ENCODE data around the gene ATAD3B. TPM values are rescaled to one million over a fixed set of nuclear protein-coding genes. Genes with fewer than 3 reads are reported as not detected.

The ATAD3B gene
- total RNA-seq, 1 donor from 2014 or later, result 31.4 TPM

DNA sequence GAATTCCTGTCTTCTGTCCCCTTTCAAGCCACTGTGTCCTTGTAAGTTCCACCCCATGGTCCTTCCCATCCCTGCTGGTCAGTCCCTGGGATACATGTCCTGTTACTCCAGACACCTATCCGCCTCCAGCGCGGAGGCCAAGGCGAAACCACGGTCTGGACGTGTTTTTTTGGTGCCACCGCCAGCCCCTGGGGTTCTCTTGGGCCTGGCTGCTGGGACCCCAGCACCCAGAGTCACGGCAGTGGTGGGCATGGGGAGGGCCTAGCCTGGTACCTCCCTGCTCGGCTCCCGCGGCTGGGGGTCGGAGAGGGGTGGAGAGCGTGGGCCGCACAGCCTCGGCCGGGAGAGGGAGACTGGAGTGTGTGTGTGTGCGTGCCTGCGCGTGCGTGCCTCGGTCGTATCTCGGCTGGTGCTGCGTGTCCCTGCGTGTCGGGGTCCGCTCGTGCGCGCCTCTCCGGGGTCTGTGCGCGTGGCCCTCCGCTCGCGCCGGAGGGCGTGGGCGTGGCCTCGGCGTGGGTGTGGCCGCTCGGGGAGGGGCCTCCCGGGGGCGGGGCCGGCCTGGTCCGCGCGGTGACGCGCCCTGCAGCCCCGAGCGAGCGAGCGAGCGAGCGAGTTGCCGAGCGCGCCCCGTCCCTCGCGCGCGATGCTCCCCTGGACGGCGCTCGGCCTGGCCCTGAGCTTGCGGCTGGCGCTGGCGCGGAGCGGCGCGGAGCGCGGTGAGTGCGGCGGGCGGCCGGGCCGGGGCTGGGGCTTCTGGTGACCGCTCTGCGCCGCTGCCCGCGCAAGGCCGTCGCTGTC lies 36.3 kb upstream of the ATAD3B start, which contains the start of gene VWA1:
VWA1 (plus strand) TSS at position 585 of the 798 bp plus-strand sequence; CDS start at position 644, 59 bp downstream.
- TF ChIP-seq, protein P1, sequence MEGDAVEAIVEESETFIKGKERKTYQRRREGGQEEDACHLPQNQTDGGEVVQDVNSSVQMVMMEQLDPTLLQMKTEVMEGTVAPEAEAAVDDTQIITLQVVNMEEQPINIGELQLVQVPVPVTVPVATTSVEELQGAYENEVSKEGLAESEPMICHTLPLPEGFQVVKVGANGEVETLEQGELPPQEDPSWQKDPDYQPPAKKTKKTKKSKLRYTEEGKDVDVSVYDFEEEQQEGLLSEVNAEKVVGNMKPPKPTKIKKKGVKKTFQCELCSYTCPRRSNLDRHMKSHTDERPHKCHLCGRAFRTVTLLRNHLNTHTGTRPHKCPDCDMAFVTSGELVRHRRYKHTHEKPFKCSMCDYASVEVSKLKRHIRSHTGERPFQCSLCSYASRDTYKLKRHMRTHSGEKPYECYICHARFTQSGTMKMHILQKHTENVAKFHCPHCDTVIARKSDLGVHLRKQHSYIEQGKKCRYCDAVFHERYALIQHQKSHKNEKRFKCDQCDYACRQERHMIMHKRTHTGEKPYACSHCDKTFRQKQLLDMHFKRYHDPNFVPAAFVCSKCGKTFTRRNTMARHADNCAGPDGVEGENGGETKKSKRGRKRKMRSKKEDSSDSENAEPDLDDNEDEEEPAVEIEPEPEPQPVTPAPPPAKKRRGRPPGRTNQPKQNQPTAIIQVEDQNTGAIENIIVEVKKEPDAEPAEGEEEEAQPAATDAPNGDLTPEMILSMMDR (IDR thresholded peaks at IDR 0.05; ENCODE audit: insufficient read depth, low read length, poor library complexity, severe bottlenecking), result no peak
- Histone ChIP-seq H3K27me3 (ENCODE audit: control insufficient read depth, insufficient read depth, low read length) (no peaks in the 10 kb centered on the region), H3K36me3 (ENCODE audit: control insufficient read depth, insufficient read depth, low read length) (no peaks in the 10 kb centered on the region), H3K4me3 (ENCODE audit: low read depth, low read length) (peak within 1 kb of the TSS; percentile 53)
- DNase-seq (ENCODE audit: low read depth), result no peak

DNA sequence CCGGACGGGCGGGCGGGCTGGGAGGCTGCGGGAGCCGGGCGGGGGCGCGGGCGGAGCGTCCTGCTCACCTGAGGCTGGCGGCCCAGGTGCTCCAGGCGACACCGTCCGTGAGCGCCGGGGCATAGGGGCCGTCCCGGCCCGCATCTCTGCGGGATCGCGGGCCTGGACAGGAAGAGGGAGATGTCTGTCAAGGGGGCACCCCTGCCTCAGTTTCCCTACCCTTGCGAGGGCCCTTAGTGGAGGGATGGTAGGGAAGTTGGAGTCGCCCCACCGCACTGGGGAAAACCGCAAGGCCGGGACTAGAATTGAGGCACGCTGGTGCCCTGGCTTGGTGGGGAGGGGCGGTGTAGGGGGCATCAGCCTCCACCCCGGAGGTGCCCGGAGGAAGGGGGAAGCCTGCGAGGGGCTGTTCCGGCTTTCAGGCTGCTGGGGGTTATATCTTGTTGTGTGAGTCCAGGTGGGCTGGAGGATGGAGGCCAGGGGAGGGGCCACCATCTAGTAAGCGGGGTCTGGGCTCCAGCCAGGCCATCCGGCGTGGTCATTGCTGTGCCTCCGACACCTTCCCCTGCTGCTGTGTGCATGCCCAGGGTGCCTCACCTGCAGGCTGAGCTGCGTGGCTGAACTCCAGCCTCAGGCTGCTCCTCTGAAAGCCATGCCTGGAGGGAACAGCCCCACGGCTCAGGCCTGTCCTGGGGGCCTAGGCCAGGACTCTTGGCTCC lies 35.5 kb upstream of the ATAD3B start:
- DNase-seq (ENCODE audit: low read depth), result no peak
- TF ChIP-seq, protein P1 (IDR thresholded peaks at IDR 0.05; ENCODE audit: insufficient read depth, low read length, poor library complexity, severe bottlenecking), result no peak
- Histone ChIP-seq H3K27me3 (ENCODE audit: control insufficient read depth, insufficient read depth, low read length) (no peaks in the 10 kb centered on the region), H3K36me3 (ENCODE audit: control insufficient read depth, insufficient read depth, low read length) (no peaks in the 10 kb centered on the region), H3K4me3 (ENCODE audit: low read depth, low read length) (peak overlapping the region; percentile 53)

DNA sequence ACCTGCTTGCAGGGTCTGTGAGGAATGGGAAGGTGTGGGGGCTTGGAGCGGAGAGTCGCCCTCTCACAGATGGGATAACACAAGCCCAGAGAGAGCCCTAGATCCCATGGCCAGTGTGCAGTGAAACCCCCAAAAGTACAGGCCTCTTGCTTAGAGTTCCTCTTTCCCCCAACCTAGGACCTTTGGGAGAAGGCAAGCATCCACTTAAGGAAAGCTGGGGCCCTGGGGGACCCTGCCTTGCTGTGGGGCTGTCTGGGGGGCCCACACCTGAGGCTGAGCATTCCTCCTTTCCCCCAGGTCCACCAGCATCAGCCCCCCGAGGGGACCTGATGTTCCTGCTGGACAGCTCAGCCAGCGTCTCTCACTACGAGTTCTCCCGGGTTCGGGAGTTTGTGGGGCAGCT lies 34.9 kb upstream of the ATAD3B start:
- TF ChIP-seq, protein P1 (IDR thresholded peaks at IDR 0.05; ENCODE audit: insufficient read depth, low read length, poor library complexity, severe bottlenecking), result no peak
- Histone ChIP-seq H3K36me3 (ENCODE audit: control insufficient read depth, insufficient read depth, low read length) (no peaks in the 10 kb centered on the region), H3K27me3 (ENCODE audit: control insufficient read depth, insufficient read depth, low read length) (no peaks in the 10 kb centered on the region), H3K4me3 (ENCODE audit: low read depth, low read length) (peak overlapping the region; percentile 53)
- DNase-seq (ENCODE audit: low read depth), result no peak

DNA sequence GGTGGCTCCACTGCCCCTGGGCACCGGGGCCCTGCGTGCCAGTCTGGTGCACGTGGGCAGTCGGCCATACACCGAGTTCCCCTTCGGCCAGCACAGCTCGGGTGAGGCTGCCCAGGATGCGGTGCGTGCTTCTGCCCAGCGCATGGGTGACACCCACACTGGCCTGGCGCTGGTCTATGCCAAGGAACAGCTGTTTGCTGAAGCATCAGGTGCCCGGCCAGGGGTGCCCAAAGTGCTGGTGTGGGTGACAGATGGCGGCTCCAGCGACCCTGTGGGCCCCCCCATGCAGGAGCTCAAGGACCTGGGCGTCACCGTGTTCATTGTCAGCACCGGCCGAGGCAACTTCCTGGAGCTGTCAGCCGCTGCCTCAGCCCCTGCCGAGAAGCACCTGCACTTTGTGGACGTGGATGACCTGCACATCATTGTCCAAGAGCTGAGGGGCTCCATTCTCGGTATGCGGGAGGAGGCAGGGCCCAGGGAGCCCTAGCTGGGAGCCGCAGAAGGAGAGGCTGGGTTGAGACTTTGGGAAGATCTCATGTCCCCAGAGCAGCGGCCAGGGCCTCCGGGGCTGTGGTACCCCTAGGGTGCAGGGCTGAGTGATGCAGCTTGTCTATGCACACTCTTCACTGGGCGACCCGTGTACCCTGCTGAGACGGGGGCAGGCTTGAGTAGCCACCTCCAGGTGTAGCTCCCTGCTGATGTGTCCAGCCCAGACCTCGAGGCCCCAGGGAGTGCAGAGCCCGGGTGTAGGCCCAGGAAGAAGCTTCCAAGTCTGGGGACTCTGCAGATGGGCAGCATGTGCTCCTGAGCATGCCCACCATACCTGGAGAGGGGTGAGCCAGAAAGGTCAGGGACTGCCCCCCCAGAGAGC lies 34.3 kb upstream of the ATAD3B start:
- DNase-seq (ENCODE audit: low read depth), result no peak
- Histone ChIP-seq H3K27me3 (ENCODE audit: control insufficient read depth, insufficient read depth, low read length) (no peaks in the 10 kb centered on the region), H3K36me3 (ENCODE audit: control insufficient read depth, insufficient read depth, low read length) (no peaks in the 10 kb centered on the region), H3K4me3 (ENCODE audit: low read depth, low read length) (no peak overlapping the region)
- TF ChIP-seq, protein P1 (IDR thresholded peaks at IDR 0.05; ENCODE audit: insufficient read depth, low read length, poor library complexity, severe bottlenecking), result no peak

DNA sequence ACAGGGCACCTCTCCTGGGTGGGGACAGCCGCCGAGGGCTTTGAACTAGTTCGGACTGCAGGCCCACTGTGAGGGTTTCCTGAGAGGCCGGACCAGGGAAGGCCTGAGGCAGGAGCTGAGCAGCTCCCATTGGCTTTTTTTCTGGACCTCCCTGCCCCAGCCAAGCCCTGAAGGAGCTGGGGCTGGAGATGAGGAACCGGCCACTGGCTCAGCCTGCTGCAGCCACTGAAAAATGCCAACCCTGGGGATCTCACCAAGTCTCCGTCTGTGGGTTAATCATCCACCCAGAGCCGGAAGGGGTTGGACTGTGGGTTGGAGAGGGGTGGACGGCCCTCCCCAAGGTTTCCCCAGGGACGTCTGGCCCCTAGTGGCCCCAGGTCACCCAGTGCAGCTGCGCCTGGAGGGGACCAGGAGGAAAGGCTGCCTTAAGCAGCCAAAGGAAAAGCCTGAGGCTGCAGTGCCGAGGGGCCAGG lies 33.6 kb upstream of the ATAD3B start:
- Histone ChIP-seq H3K36me3 (ENCODE audit: control insufficient read depth, insufficient read depth, low read length) (no peaks in the 10 kb centered on the region), H3K27me3 (ENCODE audit: control insufficient read depth, insufficient read depth, low read length) (no peaks in the 10 kb centered on the region), H3K4me3 (ENCODE audit: low read depth, low read length) (no peak overlapping the region)
- TF ChIP-seq, protein P1 (IDR thresholded peaks at IDR 0.05; ENCODE audit: insufficient read depth, low read length, poor library complexity, severe bottlenecking), result peak; percentile 7
- peak; percentile 48 for DNase-seq (ENCODE audit: low read depth)

All from kidney epithelial cell (primary cell).